ENCODE results near the gene ZBTB43.

GRCh38 chr9:126813072-126813471 is 8.2 kb downstream of the ZBTB43 start:
- TF ChIP-seq, protein P1, sequence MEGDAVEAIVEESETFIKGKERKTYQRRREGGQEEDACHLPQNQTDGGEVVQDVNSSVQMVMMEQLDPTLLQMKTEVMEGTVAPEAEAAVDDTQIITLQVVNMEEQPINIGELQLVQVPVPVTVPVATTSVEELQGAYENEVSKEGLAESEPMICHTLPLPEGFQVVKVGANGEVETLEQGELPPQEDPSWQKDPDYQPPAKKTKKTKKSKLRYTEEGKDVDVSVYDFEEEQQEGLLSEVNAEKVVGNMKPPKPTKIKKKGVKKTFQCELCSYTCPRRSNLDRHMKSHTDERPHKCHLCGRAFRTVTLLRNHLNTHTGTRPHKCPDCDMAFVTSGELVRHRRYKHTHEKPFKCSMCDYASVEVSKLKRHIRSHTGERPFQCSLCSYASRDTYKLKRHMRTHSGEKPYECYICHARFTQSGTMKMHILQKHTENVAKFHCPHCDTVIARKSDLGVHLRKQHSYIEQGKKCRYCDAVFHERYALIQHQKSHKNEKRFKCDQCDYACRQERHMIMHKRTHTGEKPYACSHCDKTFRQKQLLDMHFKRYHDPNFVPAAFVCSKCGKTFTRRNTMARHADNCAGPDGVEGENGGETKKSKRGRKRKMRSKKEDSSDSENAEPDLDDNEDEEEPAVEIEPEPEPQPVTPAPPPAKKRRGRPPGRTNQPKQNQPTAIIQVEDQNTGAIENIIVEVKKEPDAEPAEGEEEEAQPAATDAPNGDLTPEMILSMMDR (IDR thresholded peaks at IDR 0.05): no peak
- TF ChIP-seq POLR2A (IDR thresholded peaks at IDR 0.05): no peak

Data from thyroid gland (tissue), 4 donors.